ENCODE data around the gene KPNA2. TPM values are rescaled to one million over a fixed set of nuclear protein-coding genes. Genes with fewer than 3 reads are reported as not detected.
"Not testable (repeated sequence)": the region's sequence is repeated elsewhere in the genome, so short reads cannot be mapped to it uniquely, and the experiment has no call there.

Gene KPNA2
- total and polyA plus RNA-seq, 9 of the 15 experiments (the other 6 are each of a cell fraction or from before 2014, with no cell fraction given) = 132 to 984 (median 241) TPM

DNA sequence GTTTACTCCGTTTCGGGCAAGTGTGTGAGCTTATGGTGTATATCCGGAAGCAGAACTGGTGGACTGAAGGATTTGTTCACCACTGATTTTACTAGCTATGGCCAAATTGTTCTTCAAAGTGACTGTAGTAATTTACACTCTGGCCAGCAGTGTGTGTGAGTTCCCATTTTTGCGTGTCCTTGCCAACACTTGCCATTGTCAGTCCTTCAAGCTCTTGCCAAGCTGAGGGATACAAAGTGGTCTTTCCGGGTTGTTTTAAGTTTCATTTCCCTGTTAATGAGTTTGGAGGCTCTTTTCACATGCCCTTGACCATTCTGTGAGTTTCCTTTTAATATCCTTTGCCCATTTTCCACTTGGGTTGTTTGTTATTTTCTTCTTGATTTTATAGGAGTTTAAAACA is 42.0 kb downstream of the KPNA2 start:
- H3K9me1 ChIP-seq (ENCODE audit: control insufficient read depth, insufficient read depth, low read length); H3K79me2 ChIP-seq (ENCODE audit: control insufficient read depth, insufficient read depth, low read length); BruUV-seq (replicated peaks); H3K9me3 ChIP-seq (replicated peaks; ENCODE audit: control insufficient read depth, insufficient read depth, low read depth, low read length); H3K27me3 ChIP-seq (ENCODE audit: control insufficient read depth in 2 of 2, insufficient read depth in 2 of 2, low read length in 2 of 2); intact Hi-C loops (cut with micrococcal nuclease); H3K36me3 ChIP-seq (ENCODE audit: control insufficient read depth, insufficient read depth, low read length); H3K4me2 ChIP-seq (ENCODE audit: insufficient read depth, low read length); H3K4me3 ChIP-seq; CTCF ChIA-PET (ENCODE audit: low intra/inter-chr PET ratio); H4K20me1 ChIP-seq (replicated peaks; ENCODE audit: control insufficient read depth, insufficient read depth, low read length); POLR2A ChIA-PET; H3K9ac ChIP-seq (ENCODE audit: insufficient read depth in 1 of 2, low read depth in 2 of 2, low read length in 2 of 2); DNase-seq (ENCODE audit: extremely low read depth in 1 of 4, low spot score in 3 of 4); in situ Hi-C loops (cut with MboI); H3K4me1 ChIP-seq (replicated peaks in 1 of 2; ENCODE audit: control insufficient read depth in 2 of 2, insufficient read depth in 2 of 2, low read length in 2 of 2); H3K27ac ChIP-seq (ENCODE audit: extremely low read depth, low read depth, low read length); ATAC-seq: not testable (repeated sequence)
- 12% methylated on average over 4 of the region's 5 CpGs for WGBS (ENCODE audit: insufficient coverage, low coverage, missing lambda C conversion rate)
- H2AFZ ChIP-seq (ENCODE audit: low read depth, low read length) = peak overlapping the region; percentile 64; the same call in 1 of the 2 replicates
- FAIRE-seq = peak; percentile 85

GRCh38 chr17:68080411-68081150 is 45.0 kb downstream of the KPNA2 start:
- no peak overlapping the region for H3K9ac ChIP-seq (ENCODE audit: insufficient read depth in 1 of 2, low read depth in 2 of 2, low read length in 2 of 2)
- H3K27ac ChIP-seq (ENCODE audit: extremely low read depth, low read depth, low read length) = no peak overlapping the region
- ChIA-PET POLR2A (no interaction called here), CTCF (ENCODE audit: low intra/inter-chr PET ratio) (no interaction called here)
- H3K9me3 ChIP-seq (replicated peaks; ENCODE audit: control insufficient read depth, insufficient read depth, low read depth, low read length) = no peaks in the 10 kb centered on the region; the same call in 1 of the 2 replicates
- H4K20me1 ChIP-seq (replicated peaks; ENCODE audit: control insufficient read depth, insufficient read depth, low read length) = no peaks in the 10 kb centered on the region
- BruUV-seq (replicated peaks) = no TSS peak
- no peak overlapping the region for H3K4me3 ChIP-seq
- in situ Hi-C loops (cut with MboI) (no loop called here), intact Hi-C loops (cut with micrococcal nuclease) (no loop called here)
- WGBS (ENCODE audit: insufficient coverage, low coverage, missing lambda C conversion rate) = 59% methylated on average over 25 of the region's 46 CpGs
- no peak overlapping the region for H2AFZ ChIP-seq (ENCODE audit: low read depth, low read length)
- H3K9me1 ChIP-seq (ENCODE audit: control insufficient read depth, insufficient read depth, low read length) = no peaks in the 10 kb centered on the region
- ATAC-seq (no peak), DNase-seq (ENCODE audit: extremely low read depth in 1 of 4, low spot score in 3 of 4) (no peak), FAIRE-seq (no peak)
- H3K27me3 ChIP-seq (ENCODE audit: control insufficient read depth in 2 of 2, insufficient read depth in 2 of 2, low read length in 2 of 2) = no peaks in the 10 kb centered on the region
- no peaks in the 10 kb centered on the region for H3K79me2 ChIP-seq (ENCODE audit: control insufficient read depth, insufficient read depth, low read length)
- no peaks in the 10 kb centered on the region for H3K36me3 ChIP-seq (ENCODE audit: control insufficient read depth, insufficient read depth, low read length)
- no peak overlapping the region for H3K4me2 ChIP-seq (ENCODE audit: insufficient read depth, low read length)
- peaks cover 2 to 3% of the 10 kb centered on the region in 2 experiments; a peak in 4 of 5 replicates for H3K4me1 ChIP-seq (replicated peaks in 1 of 2; ENCODE audit: control insufficient read depth in 2 of 2, insufficient read depth in 2 of 2, low read length in 2 of 2)
- TF ChIP-seq HDAC6 (IDR thresholded peaks at IDR 0.05; ENCODE audit: low read depth, low read length) (no peak), ZNF318 (IDR thresholded peaks at IDR 0.05; ENCODE audit: borderline replicate concordance in 1 of 2, low read depth in 1 of 2) (no peak), CTCF (IDR thresholded peaks at IDR 0.05 in 2 of 3, conservative IDR thresholded peaks at IDR 0.05 in 1 of 3; ENCODE audit: insufficient read depth in 2 of 3, low read depth in 1 of 3, low read length in 3 of 3) (no peak)

Measured in K562 (cell line).